ENCODE measurements around the gene FBH1.

- TF ChIP-seq POLR2A (IDR thresholded peaks at IDR 0.05; ENCODE audit: low read length) (no peak), GATA1 (IDR thresholded peaks at IDR 0.05; ENCODE audit: low read depth, low read length) (no peak)
Observed at GRCh38 chr10:5983774-5984173, 93.7 kb downstream of the FBH1 start.

Data from erythroblast (primary cell).